ENCODE results near the gene WDR33.

Gene WDR33

GRCh38 chr2:127674241-127675209 is 136.4 kb downstream of the WDR33 start:
- DNase-seq (ENCODE audit: low read depth in 1 of 2, low spot score in 1 of 2) = no peak

- no peak for DNase-seq (ENCODE audit: low read depth in 1 of 2, low spot score in 1 of 2)
These were observed 137.5 kb downstream of the WDR33 start for GRCh38 chr2:127673291-127674069.

GRCh38 chr2:127672341-127673224 is 138.4 kb downstream of the WDR33 start:
- DNase-seq (ENCODE audit: low read depth in 1 of 2, low spot score in 1 of 2) = no peak

GRCh38 chr2:127671557-127672302 is 139.2 kb downstream of the WDR33 start:
- no peak for DNase-seq (ENCODE audit: low read depth in 1 of 2, low spot score in 1 of 2)

- DNase-seq (ENCODE audit: low read depth in 1 of 2, low spot score in 1 of 2) = no peak
These were observed 140.0 kb downstream of the WDR33 start for GRCh38 chr2:127670957-127671290.

GRCh38 chr2:127670055-127670956 is 140.7 kb downstream of the WDR33 start:
- no peak for DNase-seq (ENCODE audit: low read depth in 1 of 2, low spot score in 1 of 2)

- no peak for DNase-seq (ENCODE audit: low read depth in 1 of 2, low spot score in 1 of 2)
These were observed 141.9 kb downstream of the WDR33 start for GRCh38 chr2:127669056-127669455.

GRCh38 chr2:127665267-127665893 is 145.6 kb downstream of the WDR33 start:
- DNase-seq (ENCODE audit: low read depth in 1 of 2, low spot score in 1 of 2) = no peak

GRCh38 chr2:127664895-127665225 is 146.1 kb downstream of the WDR33 start:
- DNase-seq (ENCODE audit: low read depth in 1 of 2, low spot score in 1 of 2) = no peak

- no peak for DNase-seq (ENCODE audit: low read depth in 1 of 2, low spot score in 1 of 2)
These were observed 146.7 kb downstream of the WDR33 start for GRCh38 chr2:127664065-127664894.

- no peak for DNase-seq (ENCODE audit: low read depth in 1 of 2, low spot score in 1 of 2)
These were observed 147.4 kb downstream of the WDR33 start for GRCh38 chr2:127663566-127664064.

- no peak for DNase-seq (ENCODE audit: low read depth in 1 of 2, low spot score in 1 of 2)
These were observed 147.9 kb downstream of the WDR33 start for GRCh38 chr2:127662937-127663565.

- DNase-seq (ENCODE audit: low read depth in 1 of 2, low spot score in 1 of 2) = no peak
These were observed 148.9 kb downstream of the WDR33 start for GRCh38 chr2:127661949-127662510.

GRCh38 chr2:127661072-127661649 is 149.8 kb downstream of the WDR33 start:
- no peak for DNase-seq (ENCODE audit: low read depth in 1 of 2, low spot score in 1 of 2)

- no peak for DNase-seq (ENCODE audit: low read depth in 1 of 2, low spot score in 1 of 2)
These were observed 150.7 kb downstream of the WDR33 start for GRCh38 chr2:127660291-127660578.

GRCh38 chr2:127659408-127660290 is 151.3 kb downstream of the WDR33 start:
- DNase-seq (ENCODE audit: low read depth in 1 of 2, low spot score in 1 of 2) = no peak

Measured in activated T-helper 1 cell treated with anti-CD3 and anti-CD28 coated beads, Interleukin-2, amount 50 U/mL, for 16 hours (primary cell).